MM.1S (cell line): ENCODE data around the gene INS.

Source experiments
- EZH2 ChIP-seq: fragments of 300-600 bp; sonication (generic); optimal IDR thresholded peaks from 2 replicates; pipeline ENCODE3; 2017; ENCODE audit warnings: low read depth, mild to moderate bottlenecking, antibody characterized with exemption, low read length, mixed read lengths
- TF ChIP-seq, protein P1 (sequence below): fragments of 300-600 bp; sonication (generic); IDR thresholded peaks from 2 replicates; pipeline ENCODE4 v1.5.1; 2016; ENCODE audit warnings: antibody characterized with exemption, low read length, mixed read lengths

DNA sequence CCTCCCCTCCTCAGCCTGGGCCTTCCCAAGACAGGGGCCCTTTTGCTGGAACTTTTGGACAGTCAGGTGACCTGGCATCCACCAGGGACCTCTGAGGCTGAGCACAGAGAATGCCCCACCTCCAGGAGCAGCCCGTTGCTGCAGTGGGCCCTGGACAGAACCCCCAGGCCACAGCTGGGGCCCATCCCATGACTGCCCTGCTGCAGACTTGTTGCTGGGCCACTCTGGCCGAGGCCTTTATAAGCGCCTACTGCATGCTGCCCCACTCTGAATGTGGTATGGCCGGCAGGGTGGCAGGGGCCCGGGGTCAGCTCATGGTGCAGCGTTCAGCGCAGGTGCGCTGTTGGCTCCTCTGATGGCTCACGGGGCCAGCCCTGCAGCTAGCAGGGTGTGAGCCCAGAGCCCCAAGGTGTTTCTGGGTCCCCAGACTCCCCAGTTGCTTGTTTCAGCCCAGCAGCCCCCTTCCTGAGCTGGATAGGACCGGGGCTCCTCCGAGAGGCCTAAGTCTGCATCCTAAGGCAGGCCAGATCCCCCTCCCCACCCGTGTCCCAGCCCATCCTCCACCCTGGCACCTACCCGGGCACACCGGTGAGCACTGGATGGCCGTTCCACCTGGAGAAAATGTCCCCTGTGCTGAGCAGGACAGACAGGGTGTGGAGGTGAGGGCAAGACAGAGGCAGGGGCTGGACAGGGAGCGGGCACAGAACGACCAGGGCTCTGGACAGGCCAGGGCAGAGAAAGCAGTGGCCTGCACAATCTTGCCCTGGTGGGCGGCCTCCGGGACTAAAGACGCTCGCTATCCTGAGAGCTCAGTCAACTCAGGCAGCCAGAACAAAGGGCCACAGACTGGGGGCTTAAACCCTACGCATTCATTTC, 38.7 kb upstream of the INS start:
- TF ChIP-seq, protein P1, sequence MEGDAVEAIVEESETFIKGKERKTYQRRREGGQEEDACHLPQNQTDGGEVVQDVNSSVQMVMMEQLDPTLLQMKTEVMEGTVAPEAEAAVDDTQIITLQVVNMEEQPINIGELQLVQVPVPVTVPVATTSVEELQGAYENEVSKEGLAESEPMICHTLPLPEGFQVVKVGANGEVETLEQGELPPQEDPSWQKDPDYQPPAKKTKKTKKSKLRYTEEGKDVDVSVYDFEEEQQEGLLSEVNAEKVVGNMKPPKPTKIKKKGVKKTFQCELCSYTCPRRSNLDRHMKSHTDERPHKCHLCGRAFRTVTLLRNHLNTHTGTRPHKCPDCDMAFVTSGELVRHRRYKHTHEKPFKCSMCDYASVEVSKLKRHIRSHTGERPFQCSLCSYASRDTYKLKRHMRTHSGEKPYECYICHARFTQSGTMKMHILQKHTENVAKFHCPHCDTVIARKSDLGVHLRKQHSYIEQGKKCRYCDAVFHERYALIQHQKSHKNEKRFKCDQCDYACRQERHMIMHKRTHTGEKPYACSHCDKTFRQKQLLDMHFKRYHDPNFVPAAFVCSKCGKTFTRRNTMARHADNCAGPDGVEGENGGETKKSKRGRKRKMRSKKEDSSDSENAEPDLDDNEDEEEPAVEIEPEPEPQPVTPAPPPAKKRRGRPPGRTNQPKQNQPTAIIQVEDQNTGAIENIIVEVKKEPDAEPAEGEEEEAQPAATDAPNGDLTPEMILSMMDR = no peak
- no peak for TF ChIP-seq EZH2
